DMS114 treated with DMSO at 0.1 percent for 48 hours (cell line): ENCODE results near the gene CPT1B.
A peak's percentile ranks its signal among the peaks of the same experiment; 100 is the strongest.
"Not testable (repeated sequence)": the region's sequence is repeated elsewhere in the genome, so short reads cannot be mapped to it uniquely, and the experiment has no call there.

Experiments used
- DNase-seq: peaks from one replicate; lab custom pipeline; 2025; ENCODE audit not compliant: unreplicated experiment; lab: John Stamatoyannopoulos, UW

CPT1B gene

DNA sequence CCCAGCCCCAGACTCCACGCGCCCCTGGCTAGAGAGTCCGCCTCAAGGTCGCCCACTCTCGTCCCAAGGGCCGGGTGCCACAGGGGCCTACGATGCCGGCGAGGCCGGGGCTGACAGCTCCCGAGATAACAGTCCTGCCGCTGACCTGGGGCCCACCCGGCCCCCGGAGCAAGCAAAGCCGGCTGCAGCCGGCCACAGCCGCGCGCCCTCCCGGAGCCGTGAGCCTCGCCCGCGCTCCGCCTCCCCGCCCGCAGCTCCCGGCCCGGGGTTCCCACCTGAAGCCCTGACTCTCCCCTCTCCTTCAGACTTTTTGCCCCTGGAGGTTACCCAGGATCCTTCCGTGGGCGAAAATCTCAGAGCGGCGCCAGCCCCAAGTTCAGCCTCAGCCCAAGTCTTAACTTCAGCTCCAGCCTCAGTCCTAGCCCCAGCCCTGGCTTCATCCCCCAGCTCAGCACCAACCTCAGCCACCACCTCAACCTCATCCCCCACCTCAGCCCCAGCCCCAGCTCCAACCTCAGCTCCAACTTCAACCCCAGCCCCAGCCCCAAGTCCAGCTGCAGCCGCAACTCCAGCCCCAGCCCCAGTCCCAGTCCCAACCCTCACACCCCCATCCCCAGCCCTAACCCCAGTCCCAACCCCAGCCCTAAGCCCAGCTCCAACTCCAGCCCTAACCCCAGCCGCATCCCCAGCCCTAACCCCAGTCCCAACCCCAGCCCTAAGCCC lies 30.8 kb downstream of the CPT1B start:
- DNase-seq: no peak

GRCh38 chr22:50546326-50547262 lies 31.6 kb downstream of the CPT1B start:
- no peak for DNase-seq

- DNase-seq: peak; percentile 14
Observed at GRCh38 chr22:50545522-50546325, 32.5 kb downstream of the CPT1B start, which contains the start of gene KLHDC7B. Gene KLHDC7B (plus strand): TSS chr22:50545899. CDS start chr22:50546244, 345 bp downstream.

DNA sequence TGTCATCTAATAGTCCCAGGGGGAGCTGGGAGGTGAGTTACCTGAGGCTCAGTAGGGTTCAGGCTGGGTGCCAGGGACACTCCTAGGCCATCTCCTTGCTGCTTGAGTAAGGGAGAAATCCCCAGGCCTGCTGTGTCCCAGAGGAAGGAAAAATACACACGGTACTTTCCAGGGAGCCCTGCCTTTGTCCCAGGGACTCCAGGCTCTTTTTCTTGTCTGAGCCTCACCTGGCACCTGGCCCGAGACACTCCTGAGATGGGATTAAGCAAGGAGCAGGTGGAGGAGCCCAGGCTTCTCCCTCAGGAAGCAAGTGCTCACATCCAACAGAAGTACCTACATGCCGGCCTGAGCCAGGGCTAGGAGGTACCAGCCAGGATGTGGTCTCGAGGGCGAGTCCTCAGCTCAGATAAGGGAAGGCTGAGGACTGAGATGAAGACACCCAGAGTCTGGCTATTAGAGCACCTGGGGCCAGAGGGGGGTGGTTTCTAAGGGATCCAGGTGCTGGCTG lies 33.4 kb downstream of the CPT1B start:
- DNase-seq: no peak

GRCh38 chr22:50544078-50544745 lies 34.0 kb downstream of the CPT1B start:
- peak; percentile 27 for DNase-seq

- no peak for DNase-seq
Observed at GRCh38 chr22:50542416-50542927, 35.8 kb downstream of the CPT1B start.

DNA sequence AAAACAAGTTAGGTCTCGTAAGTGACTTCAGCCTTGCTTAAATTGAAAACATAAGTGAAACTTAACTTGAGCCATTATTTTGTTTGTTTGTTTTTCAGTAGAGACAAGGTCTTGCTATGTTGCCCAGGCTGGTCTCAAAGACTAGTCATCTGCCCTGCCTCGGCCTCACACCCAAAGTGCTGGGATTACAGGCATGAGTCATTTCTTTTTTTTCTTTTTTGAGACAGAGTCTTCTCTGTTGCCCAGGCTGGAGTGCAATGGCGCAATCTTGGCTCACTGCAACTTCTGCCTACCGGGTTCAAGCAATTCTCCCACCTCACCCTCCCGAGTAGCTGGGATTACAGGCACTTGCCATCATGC lies 36.6 kb downstream of the CPT1B start:
- not testable (repeated sequence) for DNase-seq

- DNase-seq: no peak
Observed at GRCh38 chr22:50540381-50540780, 37.8 kb downstream of the CPT1B start.

- DNase-seq: no peak
Observed at GRCh38 chr22:50537765-50538164, 40.5 kb downstream of the CPT1B start.

- no peak for DNase-seq
Observed at GRCh38 chr22:50536226-50536625, 42.0 kb downstream of the CPT1B start.

DNA sequence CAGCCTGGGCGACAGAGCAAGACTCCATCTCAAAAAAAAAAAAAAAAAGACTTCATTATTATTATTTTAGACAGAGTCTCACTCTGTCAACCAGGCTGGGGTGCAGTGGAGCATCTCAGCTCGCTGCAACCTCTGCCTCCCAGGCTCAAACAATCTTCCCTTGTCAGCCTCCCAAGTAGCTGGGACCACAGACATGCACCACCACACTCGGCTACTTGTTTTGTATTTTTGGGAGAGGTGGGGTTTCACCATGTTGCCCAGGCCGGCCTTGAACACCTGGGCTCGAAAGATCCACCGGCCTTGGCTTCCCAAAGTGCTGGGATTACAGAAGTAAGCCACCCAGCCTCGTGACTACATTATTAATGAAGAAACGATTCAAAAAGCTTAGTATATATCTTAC lies 43.1 kb downstream of the CPT1B start:
- no peak for DNase-seq

DNA sequence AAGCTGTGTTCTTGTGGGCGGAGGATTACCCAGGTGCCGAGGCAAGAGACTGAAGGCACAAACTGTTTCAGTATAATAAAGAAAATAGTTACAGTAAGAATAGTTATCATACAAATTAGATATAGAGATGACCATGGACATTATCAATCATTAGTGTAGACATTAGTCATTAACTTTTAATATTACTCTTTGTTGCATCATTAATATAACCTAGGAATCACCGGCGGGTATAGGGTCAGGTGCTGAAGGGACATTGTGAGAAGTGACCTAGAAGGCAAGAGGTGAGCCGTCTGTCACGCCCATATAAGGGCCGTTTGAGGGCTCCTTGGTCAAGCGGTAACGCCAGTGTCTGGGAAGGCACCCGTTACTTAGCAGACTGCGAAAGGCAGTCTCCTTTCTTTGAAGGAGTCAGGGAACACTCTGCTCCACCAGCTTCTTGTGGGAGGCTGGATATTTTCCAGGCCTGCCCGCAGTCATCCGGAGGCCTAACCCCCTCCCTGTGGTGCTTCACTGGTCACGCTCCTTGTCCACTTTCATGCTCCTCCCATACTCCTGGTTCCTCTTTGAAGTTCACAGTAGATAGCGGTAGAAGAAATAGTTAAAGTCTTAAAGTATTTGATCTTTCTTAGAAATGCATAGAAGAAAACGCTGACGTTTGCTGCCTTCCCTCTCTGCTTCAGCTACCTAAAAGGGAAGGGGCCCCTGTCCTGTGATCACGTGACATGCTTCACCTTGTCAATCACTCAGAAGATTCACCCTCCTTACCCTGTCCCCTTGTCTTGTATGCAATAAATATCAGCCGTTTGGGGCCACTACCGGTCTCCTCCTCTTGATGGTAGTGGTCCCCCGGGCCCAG lies 44.1 kb downstream of the CPT1B start:
- DNase-seq: not testable (repeated sequence)

DNA sequence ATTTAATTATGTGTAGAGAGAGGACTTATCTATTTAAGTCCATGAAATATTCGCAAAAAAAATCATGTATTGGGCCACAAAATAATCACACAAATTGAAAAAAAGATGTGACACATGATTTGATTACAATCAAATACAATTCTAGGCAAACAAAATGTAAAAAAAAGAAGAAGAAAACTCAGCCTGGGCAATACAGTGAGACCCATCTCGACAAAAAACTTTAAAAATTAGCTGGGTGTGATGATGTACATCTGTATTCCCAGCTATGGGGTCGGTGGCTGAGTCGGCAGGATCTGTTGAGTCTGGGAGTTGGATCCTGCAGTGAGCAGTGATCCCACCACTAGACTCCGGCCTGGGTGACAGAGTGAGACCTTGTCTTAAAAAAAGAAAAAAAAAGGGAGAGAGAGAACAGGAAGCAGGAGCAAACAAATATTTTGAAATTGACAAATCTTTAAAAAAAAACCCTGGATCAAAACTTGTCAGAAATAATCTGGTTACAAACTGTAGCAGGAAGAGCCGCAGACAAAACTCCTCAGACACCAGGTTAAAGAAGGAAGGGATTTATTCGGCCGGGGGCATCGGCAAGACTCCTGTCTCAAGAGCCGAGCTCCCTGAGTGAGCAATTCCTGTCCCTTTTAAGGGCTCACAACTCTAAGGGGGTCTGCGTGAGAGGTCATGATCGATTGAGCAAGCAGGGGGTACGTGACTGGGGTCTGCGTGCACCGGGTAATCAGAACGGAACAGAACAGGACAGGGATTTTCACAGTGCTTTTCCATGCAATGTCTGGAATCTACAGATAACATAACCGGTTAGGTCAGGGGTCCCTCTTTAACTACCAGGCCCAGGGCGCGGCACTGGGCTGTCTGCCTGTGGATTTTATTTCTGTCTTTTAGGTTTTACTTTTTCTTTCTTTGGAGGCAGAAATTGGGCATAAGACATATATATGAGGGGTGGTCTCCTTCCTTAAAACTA lies 45.1 kb downstream of the CPT1B start:
- DNase-seq: no peak

DNA sequence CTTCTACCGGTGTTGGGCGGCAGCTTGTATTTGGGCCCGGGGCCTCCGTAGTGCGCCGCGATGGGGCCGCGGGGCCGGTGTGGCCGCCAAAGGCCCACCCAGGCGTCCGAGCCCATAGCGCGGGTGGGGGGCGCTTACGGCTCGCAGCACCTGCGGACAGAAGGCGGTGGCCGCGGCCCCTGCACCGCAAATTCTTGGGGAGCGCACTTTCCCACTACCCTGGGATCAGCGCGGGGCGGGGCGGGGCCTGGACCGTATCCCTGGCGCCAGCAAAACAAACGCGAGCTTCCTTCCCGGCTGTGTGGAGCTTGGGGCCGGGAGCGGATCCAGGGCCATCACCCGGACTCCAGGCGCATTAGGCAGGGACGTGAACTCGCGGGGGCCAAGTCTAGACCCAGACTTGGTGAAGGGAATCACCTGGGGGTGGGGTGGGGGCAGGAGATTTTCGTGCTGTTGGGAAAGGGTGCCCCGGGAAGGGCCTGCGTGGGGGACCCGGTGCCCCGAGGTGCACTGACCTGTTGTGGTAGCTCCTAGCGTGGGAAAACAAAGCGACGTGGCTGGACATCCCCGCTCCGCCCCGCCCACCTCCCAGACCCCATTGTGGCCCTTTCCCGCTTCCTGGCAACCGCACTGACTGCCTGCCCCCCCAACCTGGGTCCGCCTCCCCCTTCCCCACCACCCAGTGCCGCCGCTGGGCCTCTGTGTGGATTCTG lies 46.1 kb downstream of the CPT1B start:
- no peak for DNase-seq

- no peak for DNase-seq
Observed at GRCh38 chr22:50531546-50531961, 46.7 kb downstream of the CPT1B start.

DNA sequence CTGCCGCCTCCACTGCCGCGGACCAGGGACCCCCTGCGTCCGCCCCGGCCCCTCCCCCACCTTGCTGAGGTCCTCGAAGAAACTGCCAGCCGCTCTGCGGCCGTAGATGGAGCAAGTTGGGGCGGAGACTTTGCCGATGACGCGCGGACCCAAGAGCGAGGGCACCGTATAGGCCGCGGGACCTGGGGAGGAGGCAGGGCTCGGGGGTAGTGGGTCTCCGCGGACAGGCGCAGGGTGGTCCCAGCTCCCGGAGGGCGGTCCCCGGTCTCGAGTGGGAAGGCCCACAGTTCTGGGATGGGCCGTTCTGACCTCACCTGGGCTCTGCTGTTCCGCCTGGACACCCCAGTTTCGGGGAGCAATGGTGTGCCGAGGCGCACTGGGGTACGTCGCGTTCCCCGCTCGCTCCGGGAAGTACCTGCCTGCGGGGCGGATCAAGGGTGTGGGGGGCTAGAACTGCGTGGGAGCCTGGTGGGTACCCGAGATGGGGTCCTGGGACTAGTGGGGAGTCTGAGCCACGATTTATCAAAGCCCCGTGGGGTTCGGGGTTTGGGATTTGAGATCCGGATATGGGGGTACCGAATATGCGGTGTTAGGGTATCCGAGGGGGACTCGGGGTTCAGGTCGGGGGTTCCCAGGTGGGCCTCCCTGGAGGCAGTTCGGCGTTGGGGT lies 47.2 kb downstream of the CPT1B start:
- peak; percentile 22 for DNase-seq

- DNase-seq: no peak
Observed at GRCh38 chr22:50530580-50530876, 47.7 kb downstream of the CPT1B start.
